Calu3 (cell line): ENCODE data around the gene KDM3B. TPM values are rescaled to one million over a fixed set of nuclear protein-coding genes. Genes with fewer than 3 reads are reported as not detected.

ENCODE experiments used
- BruUV-seq: library from RNA; stranded (reverse); fragments of 400-500 nt; replicated peaks from 2 replicates; lab custom pipeline; 2021; lab: Mats Ljungman, UMichigan
- CTCF ChIA-PET: fragments of 300-600 bp; sonication (Branson Sonifier 250); formaldehyde crosslinking; loops from one replicate; lab custom pipeline; 2022; ENCODE audit warnings: antibody characterized with exemption; lab: Charles Lee
- DNase-seq: peaks from one replicate; pipeline ENCODE4 v3.0.0; 2022
- H3K27ac Mint-ChIP-seq: one replicate; pipeline ENCODE4 v1.8.0; 2022; ENCODE audit warnings: mixed read lengths; ENCODE audit not compliant: unreplicated experiment
- H3K27me3 Mint-ChIP-seq: one replicate; pipeline ENCODE4 v1.8.0; 2022; ENCODE audit warnings: mixed read lengths; ENCODE audit not compliant: unreplicated experiment
- H3K36me3 Mint-ChIP-seq: one replicate; pipeline ENCODE4 v1.8.0; 2022; ENCODE audit warnings: mild to moderate bottlenecking, moderate library complexity, mixed read lengths; ENCODE audit not compliant: insufficient read depth, unreplicated experiment
- H3K4me1 Mint-ChIP-seq: one replicate; pipeline ENCODE4 v1.8.0; 2022; ENCODE audit warnings: mild to moderate bottlenecking, low read depth, mixed read lengths; ENCODE audit not compliant: unreplicated experiment
- H3K4me3 Mint-ChIP-seq: one replicate; pipeline ENCODE4 v1.8.0; 2022; ENCODE audit warnings: mild to moderate bottlenecking, low read depth, moderate library complexity, mixed read lengths; ENCODE audit not compliant: unreplicated experiment
- H3K9me3 Mint-ChIP-seq: one replicate; pipeline ENCODE4 v1.8.0; 2022; ENCODE audit warnings: low read depth, mixed read lengths; ENCODE audit not compliant: unreplicated experiment
- intact Hi-C: fragments of 100-400 bp; cut with micrococcal nuclease; formaldehyde crosslinking; loops from one replicate; pipeline ENCODE4 v1.10.0; 2022; ENCODE audit not compliant: unreplicated experiment
- total RNA-seq: library from RNA; stranded (reverse); gene quantifications from 2 replicates; pipeline ENCODE4 v1.2.3, GENCODE V29; 2022
- TF ChIP-seq, protein P1 (sequence below): fragments of 200-600 bp; IDR thresholded peaks from one replicate; pipeline ENCODE4 v1.8.0; 2022; ENCODE audit warnings: antibody characterized with exemption; ENCODE audit not compliant: unreplicated experiment

KDM3B gene
- total RNA-seq, 1 experiment from 2014 or later = 73.5 TPM

GRCh38 chr5:138353560-138354080 lies 1.1 kb downstream of the KDM3B start:
- no peak for DNase-seq
- no TSS peak for BruUV-seq
- Mint-ChIP-seq H3K27me3 (no peaks in the 10 kb centered on the region), H3K9me3 (peaks cover 6% of the 10 kb centered on the region), H3K4me3 (peak overlapping the region; percentile 96), H3K4me1 (peaks cover 17% of the 10 kb centered on the region), H3K27ac (peak overlapping the region; percentile 95), H3K36me3 (peaks cover 48% of the 10 kb centered on the region)
- CTCF ChIA-PET = interaction anchor here (0.9 to 3.8 kb wide), 10 partner anchors 13 to 190 kb away, joined by 3 to 54 read pairs (median 4); partner anchors contain the start of genes CDC23, CDC25C, ETF1 and FAM53C
- intact Hi-C loops = no loop called here
- TF ChIP-seq, protein P1, sequence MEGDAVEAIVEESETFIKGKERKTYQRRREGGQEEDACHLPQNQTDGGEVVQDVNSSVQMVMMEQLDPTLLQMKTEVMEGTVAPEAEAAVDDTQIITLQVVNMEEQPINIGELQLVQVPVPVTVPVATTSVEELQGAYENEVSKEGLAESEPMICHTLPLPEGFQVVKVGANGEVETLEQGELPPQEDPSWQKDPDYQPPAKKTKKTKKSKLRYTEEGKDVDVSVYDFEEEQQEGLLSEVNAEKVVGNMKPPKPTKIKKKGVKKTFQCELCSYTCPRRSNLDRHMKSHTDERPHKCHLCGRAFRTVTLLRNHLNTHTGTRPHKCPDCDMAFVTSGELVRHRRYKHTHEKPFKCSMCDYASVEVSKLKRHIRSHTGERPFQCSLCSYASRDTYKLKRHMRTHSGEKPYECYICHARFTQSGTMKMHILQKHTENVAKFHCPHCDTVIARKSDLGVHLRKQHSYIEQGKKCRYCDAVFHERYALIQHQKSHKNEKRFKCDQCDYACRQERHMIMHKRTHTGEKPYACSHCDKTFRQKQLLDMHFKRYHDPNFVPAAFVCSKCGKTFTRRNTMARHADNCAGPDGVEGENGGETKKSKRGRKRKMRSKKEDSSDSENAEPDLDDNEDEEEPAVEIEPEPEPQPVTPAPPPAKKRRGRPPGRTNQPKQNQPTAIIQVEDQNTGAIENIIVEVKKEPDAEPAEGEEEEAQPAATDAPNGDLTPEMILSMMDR = no peak

DNA sequence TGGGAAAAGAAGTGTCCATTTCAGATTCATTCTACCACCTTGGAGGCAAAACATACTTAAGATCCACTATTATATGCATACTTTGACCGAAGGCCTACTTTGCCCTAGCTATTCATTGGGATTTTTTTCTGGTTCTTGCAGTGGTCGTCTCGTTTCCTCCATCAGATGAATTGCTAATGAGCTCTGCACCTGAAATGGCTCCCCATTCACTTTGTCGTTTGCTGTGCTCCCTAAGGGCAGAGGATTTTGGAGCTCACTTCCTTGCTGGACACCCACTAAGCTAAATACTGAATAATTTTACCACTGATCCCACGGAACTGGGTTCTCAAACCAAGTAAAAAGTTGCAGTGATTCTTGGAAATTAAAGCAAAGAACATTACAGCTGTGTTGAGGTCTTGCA lies 1.9 kb downstream of the KDM3B start:
- no peak for DNase-seq
- H3K27me3 Mint-ChIP-seq = no peaks in the 10 kb centered on the region
- H3K4me1 Mint-ChIP-seq = peaks cover 17% of the 10 kb centered on the region
- intact Hi-C loops = no loop called here
- peak overlapping the region; percentile 95 for H3K27ac Mint-ChIP-seq
- H3K9me3 Mint-ChIP-seq = peaks cover 6% of the 10 kb centered on the region
- no TSS peak for BruUV-seq
- CTCF ChIA-PET = interaction anchor here (0.6 to 3.8 kb wide), 7 partner anchors 16 to 189 kb away, joined by 3 to 54 read pairs (median 5); partner anchors contain the start of genes CDC23, CDC25C, ETF1 and FAM53C
- peaks cover 41% of the 10 kb centered on the region for H3K36me3 Mint-ChIP-seq
- H3K4me3 Mint-ChIP-seq = peak overlapping the region; percentile 96
- TF ChIP-seq, protein P1 = no peak

GRCh38 chr5:138354926-138355378 lies 2.5 kb downstream of the KDM3B start:
- H3K9me3 Mint-ChIP-seq = peaks cover 6% of the 10 kb centered on the region
- H3K4me1 Mint-ChIP-seq = peaks cover 17% of the 10 kb centered on the region
- H3K27ac Mint-ChIP-seq = peak overlapping the region; percentile 95
- peak; percentile 57 for DNase-seq
- CTCF ChIA-PET = interaction anchor here (0.6 to 3.8 kb wide), 6 partner anchors 17 to 188 kb away, joined by 3 to 54 read pairs (median 4); partner anchors contain the start of genes CDC23, CDC25C, ETF1 and FAM53C
- no peaks in the 10 kb centered on the region for H3K27me3 Mint-ChIP-seq
- TF ChIP-seq, protein P1 = no peak
- peaks cover 41% of the 10 kb centered on the region for H3K36me3 Mint-ChIP-seq
- intact Hi-C loops = loop anchor here (5.0 kb wide), 1 partner anchor 173 kb away; no protein-coding TSS in a partner anchor
- no TSS peak for BruUV-seq
- H3K4me3 Mint-ChIP-seq = peak overlapping the region; percentile 96

DNA sequence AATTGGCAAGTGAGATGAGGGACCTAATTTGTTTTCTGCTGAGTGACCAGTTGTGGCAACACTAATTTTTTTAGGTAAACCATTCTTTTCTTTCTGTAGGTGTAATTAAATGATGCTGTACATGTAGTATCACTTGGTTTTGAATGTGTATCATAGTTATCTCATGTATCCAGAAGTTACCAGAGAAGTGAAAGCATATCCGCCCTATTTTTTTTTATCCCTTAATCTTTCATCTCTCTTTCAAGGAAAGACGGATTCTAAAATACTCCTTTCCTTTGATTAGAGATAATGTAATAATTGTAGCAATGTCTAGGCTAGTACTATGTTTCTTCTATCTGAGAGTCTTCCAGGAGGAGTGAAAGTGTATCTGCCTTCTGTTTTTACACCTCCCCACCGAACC lies 7.1 kb downstream of the KDM3B start:
- Mint-ChIP-seq H3K27ac (no peak overlapping the region), H3K9me3 (no peaks in the 10 kb centered on the region), H3K4me3 (no peak overlapping the region), H3K4me1 (peaks cover 15% of the 10 kb centered on the region), H3K27me3 (no peaks in the 10 kb centered on the region), H3K36me3 (peaks cover 4% of the 10 kb centered on the region)
- no TSS peak for BruUV-seq
- intact Hi-C loops = loop anchor here (5.0 kb wide), 1 partner anchor 177 kb away; no protein-coding TSS in a partner anchor
- TF ChIP-seq, protein P1 = no peak
- CTCF ChIA-PET = no interaction called here
- no peak for DNase-seq
